Stimulated activated CD4-positive, alpha-beta T cell treated with anti-CD3 and anti-CD28 coated beads, Interleukin-1b, Interleukin-23, amount 100 ng/mL, for 48 hours (primary cell): ENCODE results near the gene ZNF263.

Experiments used
- DNase-seq: peaks from one replicate; pipeline ENCODE4 v3.0.0-alpha.2; 2020

Gene ZNF263

GRCh38 chr16:3328643-3329042 is 45.4 kb downstream of the ZNF263 start:
- no peak for DNase-seq
